A204.1 (cell line): ENCODE data around the gene IPMK.
A peak's percentile ranks its signal among the peaks of the same experiment; 100 is the strongest.

ENCODE experiments used
- FAIRE-seq: peaks from 2 replicates; lab custom pipeline; 2012; peaks lifted over from hg19 to GRCh38; lab: Jason Lieb, UNC

Gene IPMK

DNA sequence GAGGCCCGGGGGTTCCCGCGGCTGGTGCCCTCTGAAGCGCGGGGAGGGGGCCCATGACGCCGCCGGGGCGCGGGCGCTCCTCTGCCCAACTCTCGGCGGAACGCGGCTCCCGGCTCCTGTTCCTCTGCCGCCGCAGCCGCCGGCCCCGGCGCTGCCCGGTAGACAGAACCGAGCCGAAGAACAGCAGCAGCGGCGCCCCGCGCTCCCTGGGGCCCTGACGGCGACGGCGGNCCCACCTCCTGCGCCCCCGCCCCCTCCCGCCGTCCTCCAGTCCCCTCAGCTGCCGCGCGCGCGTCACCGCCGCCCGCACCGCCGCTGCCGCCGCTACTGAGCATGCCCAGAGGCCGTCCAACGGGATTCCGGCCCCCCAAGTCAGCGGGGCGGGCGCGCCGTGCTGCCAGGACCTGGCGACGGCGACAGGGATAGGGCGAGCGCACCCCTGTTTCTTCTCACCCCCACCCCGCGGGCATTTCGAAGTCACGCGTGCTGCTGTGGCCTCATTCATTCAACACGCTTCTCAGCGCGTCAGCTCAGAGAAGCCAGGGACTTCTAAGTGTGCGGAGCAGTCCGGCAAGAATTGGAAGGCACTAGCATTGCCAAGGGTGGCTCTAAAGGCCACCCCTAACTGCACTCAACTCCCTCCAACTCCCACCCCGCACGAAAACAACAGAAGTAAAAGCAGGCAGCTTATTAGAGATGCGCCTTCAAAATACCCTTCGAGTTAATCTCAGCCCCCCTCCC lies at the start of gene IPMK:
Gene IPMK (minus strand): TSS at position 182 of the 741 bp plus-strand sequence. CDS start 283 bp downstream, outside the sequence.
- FAIRE-seq: no peak

DNA sequence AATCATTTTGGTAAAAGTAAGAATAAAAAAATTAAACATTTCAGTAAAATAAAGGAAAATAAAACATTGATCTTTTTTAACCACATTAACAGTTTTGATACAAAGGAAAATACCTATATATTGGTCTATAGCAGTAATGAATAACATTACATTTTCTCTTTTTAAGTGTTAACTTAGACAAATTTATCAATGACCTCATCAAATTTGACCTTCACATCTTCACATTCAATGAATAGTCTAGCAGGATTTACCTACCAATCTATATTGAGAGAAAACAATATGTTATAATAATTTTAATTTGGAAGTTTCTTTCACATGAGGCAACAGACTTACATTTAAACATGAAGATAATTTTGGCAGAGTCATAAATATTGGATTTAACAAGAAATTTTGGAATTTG lies 49.2 kb upstream of the IPMK start:
- FAIRE-seq: peak; percentile 65

DNA sequence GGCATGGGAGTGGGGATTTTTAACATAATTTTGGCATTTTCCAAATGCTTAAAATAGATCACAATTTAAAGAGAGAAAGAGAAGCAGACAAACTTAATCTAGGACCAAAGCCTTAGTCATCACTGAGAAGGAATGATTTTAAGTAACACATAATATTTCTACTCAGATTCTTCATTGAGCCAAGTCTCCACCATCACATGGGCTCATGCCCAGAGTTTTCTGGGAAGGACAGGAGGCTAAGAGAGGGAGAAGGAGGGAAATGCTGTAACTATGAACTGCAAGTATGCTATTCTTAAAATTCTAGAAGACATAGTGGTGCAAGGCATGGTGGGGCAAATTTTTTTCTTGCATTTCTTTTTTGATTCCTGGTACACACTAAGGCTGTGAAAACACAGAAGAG lies 43.3 kb upstream of the IPMK start:
- no peak for FAIRE-seq

DNA sequence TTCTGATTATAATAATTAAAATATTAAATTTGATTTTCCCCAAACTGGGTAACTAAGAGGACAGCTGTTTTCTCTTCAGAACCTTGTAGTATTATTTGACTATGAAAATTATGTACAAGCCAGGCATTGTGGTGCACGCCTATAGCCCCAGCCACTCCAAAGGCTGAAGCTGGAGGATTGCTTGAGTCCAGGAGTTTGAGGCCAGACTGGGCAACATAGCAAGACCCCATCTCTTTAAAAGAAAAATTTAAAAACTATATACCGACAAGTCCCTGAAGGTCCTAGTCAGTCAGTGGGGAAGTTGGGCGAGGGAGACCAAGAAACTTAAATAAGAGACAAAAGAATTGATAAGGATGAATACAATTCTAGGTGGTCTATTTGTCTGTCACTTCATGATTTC lies 40.0 kb upstream of the IPMK start:
- FAIRE-seq: no peak

DNA sequence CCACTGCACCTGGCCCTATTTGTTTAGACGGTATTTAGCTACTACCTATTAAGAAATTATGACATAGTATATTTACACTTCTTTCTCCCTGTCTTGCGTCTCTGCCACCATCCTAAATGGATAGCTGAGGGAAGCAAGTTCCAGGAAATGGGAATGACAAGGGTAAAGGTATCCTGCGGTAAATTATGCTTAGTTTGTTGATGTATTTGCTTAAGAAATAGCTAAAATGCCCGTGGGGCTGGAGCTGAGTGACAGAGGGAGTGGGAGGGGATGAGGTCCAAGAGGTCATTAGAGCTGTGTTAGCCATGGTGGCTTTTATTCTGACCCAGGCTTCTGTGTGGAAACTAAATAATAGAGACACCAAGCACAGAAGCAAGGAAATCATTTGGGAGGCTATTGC lies 38.1 kb upstream of the IPMK start:
- no peak for FAIRE-seq

GRCh38 chr10:58304099-58304633 lies 36.5 kb upstream of the IPMK start:
- no peak for FAIRE-seq

DNA sequence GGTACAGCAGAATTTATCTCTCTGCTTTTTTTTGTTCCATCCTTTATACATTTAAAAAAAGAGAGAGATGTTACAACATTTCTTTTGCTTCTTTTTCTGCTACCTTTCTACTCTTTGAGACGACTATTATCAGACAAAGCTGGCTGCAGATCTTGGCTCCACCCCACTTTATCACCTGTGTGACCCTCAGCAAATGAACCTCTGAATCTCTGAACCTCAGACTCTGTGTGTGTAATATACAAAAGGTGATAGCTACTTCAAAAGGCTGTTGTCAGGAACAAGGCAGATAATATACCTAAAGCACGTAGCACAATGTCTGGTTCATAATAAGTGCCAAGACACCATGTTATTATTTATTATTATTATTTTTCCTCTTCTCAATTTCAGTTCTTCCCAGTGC lies 34.6 kb upstream of the IPMK start:
- no peak for FAIRE-seq

DNA sequence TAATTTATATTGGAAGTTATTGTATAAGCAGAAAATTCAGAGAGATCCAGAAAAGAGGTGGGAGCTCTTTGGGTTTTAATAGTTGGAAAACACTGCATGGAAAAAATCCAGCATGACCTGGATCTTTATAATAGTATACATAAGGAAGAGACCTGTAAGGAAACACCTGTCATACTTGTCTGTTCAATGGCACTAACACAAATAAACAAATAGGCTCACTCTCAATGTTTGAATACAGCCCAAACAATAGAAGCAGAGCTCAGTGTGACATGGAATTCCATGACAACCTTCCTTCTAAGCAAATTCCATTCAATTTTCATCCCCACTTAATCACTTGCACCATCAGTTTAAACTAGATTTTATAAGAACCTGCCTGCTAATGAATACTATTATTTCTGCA lies 33.0 kb upstream of the IPMK start:
- no peak for FAIRE-seq

DNA sequence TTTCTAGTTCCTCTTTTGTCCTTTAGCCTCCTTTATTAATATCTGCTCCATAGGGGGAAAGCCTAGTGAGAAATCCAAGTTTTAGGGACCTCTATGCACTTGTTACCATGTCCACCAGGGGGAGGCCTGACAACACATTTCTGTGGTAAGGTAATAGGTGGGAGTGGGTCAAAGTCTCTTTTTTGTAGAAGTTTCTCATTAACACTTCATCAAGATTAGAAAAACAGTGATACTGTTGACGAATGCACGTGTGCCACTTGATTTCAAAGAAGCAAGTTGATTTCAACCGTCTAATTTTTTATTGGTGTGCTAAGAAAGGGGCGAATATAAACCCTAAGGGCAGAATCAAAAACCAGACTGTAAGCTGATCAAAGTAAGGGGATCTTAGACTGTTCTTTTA lies 31.9 kb upstream of the IPMK start:
- no peak for FAIRE-seq

- FAIRE-seq: no peak
These were observed 26.3 kb upstream of the IPMK start for GRCh38 chr10:58293989-58294388.

DNA sequence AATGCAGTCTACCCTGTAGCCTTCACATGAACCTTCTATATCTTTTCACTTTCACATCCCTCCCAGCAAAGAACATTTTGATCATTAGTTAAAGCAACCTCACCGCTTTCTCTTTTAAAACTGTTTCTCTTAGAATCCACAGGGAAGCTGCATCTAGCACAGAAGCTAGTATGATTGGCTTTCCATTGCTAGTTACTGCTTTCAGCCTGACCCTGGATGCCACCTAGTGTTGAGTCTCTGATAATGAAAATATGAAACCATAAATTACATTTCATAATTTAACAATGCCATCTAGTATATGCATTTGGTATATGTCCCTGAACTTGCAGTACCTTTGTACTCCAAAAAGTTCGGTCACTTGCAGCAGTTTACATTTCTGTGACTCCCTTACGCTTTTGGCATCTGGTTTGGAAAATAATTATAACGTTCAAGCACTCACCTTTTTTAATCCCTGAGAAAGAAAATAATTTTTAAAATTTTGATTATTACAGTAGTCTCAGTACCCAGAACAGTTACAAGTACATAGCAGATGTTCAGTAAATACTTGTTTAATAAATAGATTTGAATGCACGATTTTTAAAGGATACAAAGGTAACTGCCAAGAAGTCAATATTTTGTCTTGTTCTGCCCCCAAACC lies 24.0 kb upstream of the IPMK start:
- peak; percentile 96 for FAIRE-seq

DNA sequence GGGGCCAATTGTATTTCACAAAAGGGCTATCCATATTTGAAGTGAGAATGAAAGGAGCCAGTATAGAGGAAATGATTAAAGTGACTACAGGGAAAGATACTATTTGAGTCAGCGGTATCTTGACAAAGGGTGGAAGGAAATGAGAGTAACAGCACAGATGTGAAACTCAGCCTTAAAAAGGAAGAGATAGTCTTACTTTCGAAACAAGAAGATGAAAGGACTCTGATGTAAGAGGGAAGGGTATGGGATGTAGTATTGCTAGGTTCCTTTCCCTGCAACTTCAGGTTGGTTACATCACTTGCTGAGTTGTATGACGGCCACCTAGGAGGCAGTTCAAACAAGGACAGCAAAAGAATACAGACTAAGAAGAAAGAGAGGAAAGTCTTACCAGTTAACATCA lies 14.9 kb upstream of the IPMK start:
- FAIRE-seq: no peak

DNA sequence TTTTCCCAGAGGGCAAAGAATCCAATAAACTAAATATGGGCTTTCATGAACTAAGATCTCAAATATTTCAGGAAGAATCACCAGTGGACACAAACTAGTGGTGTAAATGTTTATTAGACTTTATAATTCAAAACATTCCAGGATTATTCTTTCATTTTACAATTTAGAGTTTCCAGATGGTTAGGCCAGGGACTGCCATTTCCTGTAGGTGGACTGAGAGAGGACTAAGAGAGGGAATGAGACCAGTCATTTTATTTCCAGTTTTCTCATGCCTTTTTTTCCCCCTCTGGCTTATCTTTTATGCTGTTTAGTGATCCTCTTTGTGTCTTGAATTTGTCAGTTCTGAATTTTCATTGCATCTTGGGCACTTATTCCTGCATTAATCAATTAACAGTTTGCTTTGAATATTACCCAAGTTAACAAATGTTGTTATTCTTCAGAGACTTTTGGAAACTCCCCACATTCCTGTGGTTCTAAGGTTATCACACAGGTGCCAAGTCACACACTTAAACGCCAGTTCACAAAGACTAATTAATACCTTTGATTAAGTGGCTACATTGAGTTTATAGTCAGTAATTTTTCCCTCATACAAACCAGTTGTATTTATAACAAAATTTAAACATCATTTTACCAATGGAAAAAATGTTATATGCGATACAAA lies 13.5 kb upstream of the IPMK start:
- no peak for FAIRE-seq

- FAIRE-seq: no peak
These were observed 12.8 kb upstream of the IPMK start for GRCh38 chr10:58280477-58280876.

DNA sequence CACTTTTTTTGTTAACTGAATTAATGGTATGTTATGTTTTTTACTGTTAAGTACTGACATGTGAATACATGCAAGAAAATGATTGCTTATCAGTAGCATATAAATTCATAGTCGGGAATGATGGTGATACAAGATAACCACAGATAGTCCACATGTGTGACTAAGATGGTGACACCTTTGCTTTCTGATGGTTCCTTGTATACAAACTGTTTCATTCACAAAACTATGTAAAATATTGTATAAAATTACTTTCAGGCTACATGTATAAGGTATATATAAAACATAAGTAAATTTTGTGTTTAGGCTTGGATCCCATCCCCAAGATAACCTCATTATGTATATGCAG lies 11.2 kb upstream of the IPMK start:
- no peak for FAIRE-seq

- no peak for FAIRE-seq
These were observed 10.7 kb upstream of the IPMK start for GRCh38 chr10:58278274-58278961.

DNA sequence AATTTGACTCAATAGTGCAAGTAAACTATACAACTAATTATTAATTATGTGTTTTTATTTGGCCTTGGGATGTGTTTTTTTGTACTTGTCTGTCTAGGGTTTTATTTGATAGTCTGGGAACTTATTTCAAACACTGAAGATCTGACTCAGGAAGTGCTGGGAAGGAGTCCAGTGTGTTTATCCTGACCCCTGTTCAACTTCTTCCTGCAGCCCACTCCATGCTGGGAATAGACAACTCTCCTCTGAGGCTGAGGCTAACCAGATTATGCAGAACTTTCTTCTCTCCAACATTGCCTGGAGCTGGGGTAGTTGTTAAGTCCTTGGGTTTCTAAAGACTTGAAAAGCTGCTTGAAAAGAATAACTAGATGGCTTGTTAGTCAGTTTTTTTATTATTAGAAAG lies 8.2 kb upstream of the IPMK start:
- FAIRE-seq: no peak

- no peak for FAIRE-seq
These were observed 7.6 kb upstream of the IPMK start for GRCh38 chr10:58275261-58275660.

DNA sequence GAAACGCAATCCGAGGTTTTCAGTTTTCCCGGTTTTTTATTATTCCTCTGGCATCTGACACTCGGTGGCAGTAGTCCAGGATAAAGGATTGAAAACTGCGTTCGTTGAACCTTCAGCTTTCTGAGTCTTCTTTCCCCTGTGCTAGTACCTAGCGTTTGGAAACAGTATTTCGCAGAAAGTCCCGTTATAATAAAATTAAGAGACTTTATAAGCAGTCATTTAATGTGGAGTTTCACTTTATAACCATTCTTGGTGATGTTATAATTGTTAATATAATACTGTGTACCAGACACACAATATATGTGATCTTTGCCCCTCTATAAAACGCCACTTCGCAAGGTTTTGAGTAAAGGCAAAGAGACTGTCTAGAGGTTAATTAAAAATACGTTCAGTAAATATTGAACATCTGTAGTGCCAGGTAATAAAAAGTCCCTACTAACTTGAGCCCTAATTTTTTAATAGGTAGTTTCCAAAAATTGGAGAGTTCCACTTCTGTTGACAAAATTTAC lies 2.1 kb upstream of the IPMK start:
- FAIRE-seq: no peak

DNA sequence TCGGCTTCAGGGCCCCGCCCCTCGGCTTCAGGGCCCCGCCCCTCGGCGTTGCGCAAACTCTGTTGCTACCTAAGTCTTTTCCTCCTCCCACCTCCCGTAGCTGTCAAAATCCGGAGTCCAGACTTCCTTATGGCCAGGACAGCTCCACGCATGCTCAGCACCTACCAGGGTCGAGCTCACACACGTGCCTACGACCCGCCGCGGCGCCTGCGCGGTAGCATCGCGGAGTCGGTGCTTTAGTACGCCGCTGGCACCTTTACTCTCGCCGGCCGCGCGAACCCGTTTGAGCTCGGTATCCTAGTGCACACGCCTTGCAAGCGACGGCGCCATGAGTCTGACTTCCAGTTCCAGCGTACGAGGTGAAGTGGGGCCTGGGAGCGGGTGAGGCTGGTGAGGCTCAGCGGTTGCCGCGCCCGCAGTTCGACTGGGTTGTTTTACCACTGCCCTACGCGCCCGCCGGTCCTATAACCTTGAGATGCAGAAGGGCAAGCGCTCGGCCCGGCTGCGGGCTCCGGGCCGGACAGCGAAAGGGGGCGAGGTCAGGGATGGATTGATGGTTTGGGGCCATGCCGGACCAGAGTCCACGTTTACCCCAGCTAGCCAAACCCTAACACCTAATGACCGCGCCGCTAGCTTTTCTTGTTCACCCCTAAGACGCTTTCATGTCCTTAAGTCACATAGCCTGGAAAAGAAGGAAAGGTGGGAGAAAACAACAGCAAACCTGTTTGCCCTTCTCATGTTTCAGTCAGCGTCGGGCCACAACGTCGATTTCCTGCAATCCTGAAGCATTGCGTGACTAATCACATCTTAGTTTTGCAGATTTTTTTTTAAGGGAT lies 1.5 kb upstream of the IPMK start, which contains the start of gene CISD1:
Gene CISD1 (plus strand): TSS at position 217 of the 836 bp plus-strand sequence. CDS start 112 bp downstream, at position 329.
- peak; percentile 83 for FAIRE-seq

GRCh38 chr10:58268454-58268945 lies 806 bp upstream of the IPMK start:
- FAIRE-seq: no peak
